Measurements from ENCODE around the gene PCBP3. TPM values are rescaled to one million over a fixed set of nuclear protein-coding genes. Genes with fewer than 3 reads are reported as not detected.
A peak's percentile ranks its signal among the peaks of the same experiment; 100 is the strongest.

PCBP3 gene
- total and polyA plus RNA-seq, 2 of the 8 experiments (the other 6 are each of a cell fraction or from before 2014, with no cell fraction given), result 3.5 to 6.3 TPM

GRCh38 chr21:45632160-45632559 lies 11.4 kb upstream of the PCBP3 start:
- Histone ChIP-seq H3K36me3 (ENCODE audit: control insufficient read depth in 2 of 4, insufficient read depth in 4 of 4, low read length in 3 of 4) (no peaks in the 10 kb centered on the region; a peak in 1 of 8 replicates), H3K27me3 (replicated peaks in 1 of 4; ENCODE audit: control insufficient read depth in 3 of 4, extremely low read depth in 1 of 4, insufficient read depth in 3 of 4, low read length in 3 of 4) (peaks cover 0 to 6% (median 0%) of the 10 kb centered on the region in 4 experiments; a peak in 1 of 7 replicates), H2BK12ac (ENCODE audit: low read depth, low read length) (no peak overlapping the region; the same call in 1 of the 2 replicates), H3K23ac (ENCODE audit: insufficient read length) (no peak overlapping the region), H4K20me1 (replicated peaks in 1 of 2; ENCODE audit: control insufficient read depth in 1 of 2, insufficient read depth in 2 of 2, low read length in 2 of 2) (peaks cover 0 to 16% of the 10 kb centered on the region in 2 experiments), H3K56ac (replicated peaks; ENCODE audit: insufficient read length, low read depth, low read length) (no peak overlapping the region), H3K14ac (ENCODE audit: insufficient read length) (no peak overlapping the region), H3K4me3 (ENCODE audit: extremely low read depth in 1 of 4, insufficient read depth in 2 of 4, low read depth in 3 of 4, low read length in 4 of 4) (no peak overlapping the region), H2BK15ac (ENCODE audit: low read length) (no peak overlapping the region), H4K5ac (ENCODE audit: insufficient read length, low read depth, low read length) (peak overlapping the region; percentile 12), H3K79me2 (ENCODE audit: control insufficient read depth in 1 of 2, insufficient read depth in 2 of 2, low read length in 2 of 2) (no peaks in the 10 kb centered on the region), H3K4ac (replicated peaks; ENCODE audit: insufficient read length, low read depth, low read length) (no peak overlapping the region), H4K8ac (ENCODE audit: extremely low read depth, insufficient read depth, low read length) (no peak overlapping the region; the same call in 1 of the 2 replicates), H3K9me3 (ENCODE audit: insufficient read depth in 2 of 2, low read depth in 1 of 2, low read length in 1 of 2) (peaks cover 3 to 9% of the 10 kb centered on the region in 2 experiments; a peak in 2 of 4 replicates), H3K23me2 (ENCODE audit: low read depth, low read length) (peaks cover 22% of the 10 kb centered on the region), H4K91ac (replicated peaks; ENCODE audit: insufficient read length, low read length) (peak overlapping the region; percentile 91), H2BK20ac (ENCODE audit: low read length) (no peak overlapping the region), H3K9ac (replicated peaks in 1 of 4; ENCODE audit: extremely low read depth in 1 of 4, low read depth in 3 of 4, low read length in 3 of 4) (no peak overlapping the region), H2AFZ (ENCODE audit: low read length) (no peak overlapping the region), H2AK5ac (ENCODE audit: low read depth, low read length) (no peak overlapping the region), H3K4me2 (ENCODE audit: insufficient read depth in 1 of 2, low read depth in 2 of 2, low read length in 2 of 2) (no peak overlapping the region), H2BK5ac (ENCODE audit: low read depth, low read length) (peak overlapping the region; percentile 8; the same call in 1 of the 2 replicates), H3K79me1 (ENCODE audit: low read depth, low read length) (no peaks in the 10 kb centered on the region), H3K27ac (ENCODE audit: low read depth, low read length) (peak overlapping the region; percentile 48; the same call in 1 of the 2 replicates), H2BK120ac (replicated peaks; ENCODE audit: low read depth, low read length) (no peak overlapping the region), H3K18ac (ENCODE audit: extremely low read depth, low read length) (no peak overlapping the region), H3K4me1 (replicated peaks in 1 of 4; ENCODE audit: control insufficient read depth in 3 of 4, insufficient read depth in 4 of 4, low read length in 3 of 4) (no peaks in the 10 kb centered on the region; a peak in 1 of 7 replicates)
- DNase-seq (ENCODE audit: low read depth in 1 of 2, low spot score in 2 of 2) (no peak), FAIRE-seq (no peak)
- ChIA-PET POLR2A (ENCODE audit: partially characterized antibody) (no interaction called here), CTCF (ENCODE audit: partially characterized antibody) (interaction anchor here (0.6 to 0.9 kb wide), 2 partner anchors 14 to 36 kb away, joined by 3 read pairs; no protein-coding TSS in a partner anchor)
- no peak for TF ChIP-seq RFX5 (IDR thresholded peaks at IDR 0.05; ENCODE audit: borderline replicate concordance, low read depth, low read length)
- TF ChIP-seq POU5F1 (IDR thresholded peaks at IDR 0.05; ENCODE audit: low read depth, low read length), result no peak
- no peak for TF ChIP-seq MAX (IDR thresholded peaks at IDR 0.05)
- no peak for TF ChIP-seq TAF1 (IDR thresholded peaks at IDR 0.05; ENCODE audit: low read depth, low read length)
- no peak for TF ChIP-seq SP2 (IDR thresholded peaks at IDR 0.05; ENCODE audit: low read length)
- 90% methylated on average over 13 of the region's 13 CpGs; no CpG with 5 or more reads in 1 of the 2 experiments for WGBS, 2 experiments (ENCODE audit: extremely low coverage in 1 of 2, insufficient coverage in 1 of 2, insufficient read length in 1 of 2, insufficient replicate concordance in 2 of 2, low coverage in 1 of 2, low lambda C conversion rate in 2 of 2, missing lambda C conversion rate in 1 of 2)
